Osteoblast (primary cell): ENCODE measurements around the gene RNF168. TPM values are rescaled to one million over a fixed set of nuclear protein-coding genes. Genes with fewer than 3 reads are reported as not detected.
"Not testable (repeated sequence)": the region's sequence is repeated elsewhere in the genome, so short reads cannot be mapped to it uniquely, and the experiment has no call there.

ENCODE experiments used
- DNase-seq: peaks from one replicate; pipeline ENCODE4 v3.0.0; 2011; ENCODE audit warnings: low spot score, mixed read lengths; ENCODE audit not compliant: insufficient read length; ENCODE audit errors: missing footprints
- H2AFZ ChIP-seq: 2 replicates; pipeline ENCODE4 v1.6.0; 2011; ENCODE audit warnings: mild to moderate bottlenecking, low read length
- H3K27ac ChIP-seq: 2 replicates; pipeline ENCODE4 v1.5.1; 2011; ENCODE audit warnings: mild to moderate bottlenecking, low read depth, low read length, moderate library complexity
- H3K27me3 ChIP-seq: 2 replicates; pipeline ENCODE4 v1.6.0; 2012; ENCODE audit warnings: mild to moderate bottlenecking, control low read depth, inconsistent platforms, low read length, moderate library complexity; ENCODE audit not compliant: insufficient read depth
- H3K36me3 ChIP-seq: 2 replicates; pipeline ENCODE4 v1.5.1; 2011; ENCODE audit warnings: mild to moderate bottlenecking, low read length, control low read depth, moderate library complexity; ENCODE audit not compliant: insufficient read depth
- H3K4me1 ChIP-seq: 2 replicates; pipeline ENCODE4 v1.5.1; 2011; ENCODE audit warnings: mild to moderate bottlenecking, low read length, control low read depth, moderate library complexity; ENCODE audit not compliant: insufficient read depth
- H3K4me2 ChIP-seq: 2 replicates; pipeline ENCODE4 v1.6.0; 2011; ENCODE audit warnings: mild to moderate bottlenecking, low read length; ENCODE audit not compliant: insufficient read depth
- H3K4me3 ChIP-seq: fragments of 200-600 bp; sonication (generic); 3 replicates; pipeline ENCODE4 v1.5.1; 2012; ENCODE audit warnings: mild to moderate bottlenecking, low read length, inconsistent platforms; ENCODE audit not compliant: insufficient read depth
- H3K79me2 ChIP-seq: 2 replicates; pipeline ENCODE4 v1.6.0; 2012; ENCODE audit warnings: mild to moderate bottlenecking, low read length, control low read depth, inconsistent platforms; ENCODE audit not compliant: insufficient read depth
- H3K9me3 ChIP-seq: 2 replicates; pipeline ENCODE4 v1.5.1; 2011; ENCODE audit warnings: low read depth, low read length, control low read depth
- H4K20me1 ChIP-seq: 2 replicates; pipeline ENCODE4 v1.6.0; 2012; ENCODE audit warnings: mild to moderate bottlenecking, low read length, control low read depth; ENCODE audit not compliant: insufficient read depth
- total RNA-seq: library from RNA; depleted of rRNA; stranded (reverse); fragments of >200 nt; gene quantifications from 2 replicates; pipeline ENCODE4 v1.2.3, GENCODE V29; 2012
- TF ChIP-seq, protein P1 (sequence below): IDR thresholded peaks from 2 replicates; pipeline ENCODE4 v1.5.1; 2011; ENCODE audit warnings: mild to moderate bottlenecking, low read depth, low read length, moderate library complexity; ENCODE audit errors: extremely low read depth

The RNF168 gene
- total RNA-seq, 1 donor = 21.7 TPM

GRCh38 chr3:196486263-196486662, 17.3 kb downstream of the RNF168 start:
- Histone ChIP-seq H3K79me2 (peaks cover 33% of the 10 kb centered on the region), H3K36me3 (peaks cover 63% of the 10 kb centered on the region), H3K9me3 (no peaks in the 10 kb centered on the region), H3K27me3 (no peaks in the 10 kb centered on the region), H4K20me1 (peaks cover 7% of the 10 kb centered on the region), H3K4me2 (no peak overlapping the region), H3K4me1 (no peaks in the 10 kb centered on the region), H3K4me3 (no peak overlapping the region), H2AFZ (no peak overlapping the region), H3K27ac (no peak overlapping the region)
- DNase-seq = no peak
- TF ChIP-seq, protein P1, sequence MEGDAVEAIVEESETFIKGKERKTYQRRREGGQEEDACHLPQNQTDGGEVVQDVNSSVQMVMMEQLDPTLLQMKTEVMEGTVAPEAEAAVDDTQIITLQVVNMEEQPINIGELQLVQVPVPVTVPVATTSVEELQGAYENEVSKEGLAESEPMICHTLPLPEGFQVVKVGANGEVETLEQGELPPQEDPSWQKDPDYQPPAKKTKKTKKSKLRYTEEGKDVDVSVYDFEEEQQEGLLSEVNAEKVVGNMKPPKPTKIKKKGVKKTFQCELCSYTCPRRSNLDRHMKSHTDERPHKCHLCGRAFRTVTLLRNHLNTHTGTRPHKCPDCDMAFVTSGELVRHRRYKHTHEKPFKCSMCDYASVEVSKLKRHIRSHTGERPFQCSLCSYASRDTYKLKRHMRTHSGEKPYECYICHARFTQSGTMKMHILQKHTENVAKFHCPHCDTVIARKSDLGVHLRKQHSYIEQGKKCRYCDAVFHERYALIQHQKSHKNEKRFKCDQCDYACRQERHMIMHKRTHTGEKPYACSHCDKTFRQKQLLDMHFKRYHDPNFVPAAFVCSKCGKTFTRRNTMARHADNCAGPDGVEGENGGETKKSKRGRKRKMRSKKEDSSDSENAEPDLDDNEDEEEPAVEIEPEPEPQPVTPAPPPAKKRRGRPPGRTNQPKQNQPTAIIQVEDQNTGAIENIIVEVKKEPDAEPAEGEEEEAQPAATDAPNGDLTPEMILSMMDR = peak; percentile 31

- TF ChIP-seq, protein P1 = no peak
- no peak overlapping the region for H2AFZ ChIP-seq
- H3K27me3 ChIP-seq = no peaks in the 10 kb centered on the region
- H3K36me3 ChIP-seq = peaks cover 65% of the 10 kb centered on the region
- H3K79me2 ChIP-seq = no peaks in the 10 kb centered on the region
- H3K4me1 ChIP-seq = no peaks in the 10 kb centered on the region
- DNase-seq = no peak
- no peak overlapping the region for H3K4me3 ChIP-seq
- H4K20me1 ChIP-seq = no peaks in the 10 kb centered on the region
- H3K4me2 ChIP-seq = no peak overlapping the region
- no peak overlapping the region for H3K27ac ChIP-seq
- H3K9me3 ChIP-seq = no peaks in the 10 kb centered on the region
Measured at GRCh38 chr3:196477678-196478077, 25.9 kb downstream of the RNF168 start.

DNA sequence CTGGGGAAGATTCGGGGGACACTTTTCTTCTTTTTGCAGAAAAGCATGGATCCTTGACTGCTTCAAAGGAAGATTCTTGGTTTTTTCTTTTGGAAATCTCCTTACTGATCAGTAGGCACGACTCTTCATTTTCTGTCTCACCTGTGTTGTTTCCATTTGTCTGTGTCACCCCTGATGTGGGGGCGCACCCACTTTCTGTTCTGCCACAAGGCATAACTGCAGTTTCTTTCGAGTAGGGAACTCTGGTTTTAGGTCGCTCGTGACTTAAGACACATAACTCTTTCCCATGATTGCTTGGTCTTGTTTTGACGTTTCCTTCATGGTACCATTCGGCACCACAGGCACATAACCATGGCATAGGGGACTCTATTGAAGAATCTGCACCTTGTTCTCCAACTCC, 31.3 kb downstream of the RNF168 start:
- Histone ChIP-seq H3K79me2 (peaks cover 7% of the 10 kb centered on the region), H3K4me1 (peaks cover 2% of the 10 kb centered on the region), H3K27me3 (no peaks in the 10 kb centered on the region), H3K4me2 (no peak overlapping the region), H2AFZ (no peak overlapping the region), H3K36me3 (peaks cover 53% of the 10 kb centered on the region), H3K27ac (no peak overlapping the region), H4K20me1 (no peaks in the 10 kb centered on the region), H3K9me3 (no peaks in the 10 kb centered on the region), H3K4me3 (no peak overlapping the region)
- DNase-seq = no peak
- TF ChIP-seq, protein P1 = no peak

- no peak overlapping the region for H3K27ac ChIP-seq
- H2AFZ ChIP-seq = no peak overlapping the region
- no peak overlapping the region for H3K4me2 ChIP-seq
- H3K36me3 ChIP-seq = peaks cover 46% of the 10 kb centered on the region
- H3K79me2 ChIP-seq = peaks cover 7% of the 10 kb centered on the region
- TF ChIP-seq, protein P1 = no peak
- H3K4me3 ChIP-seq = no peak overlapping the region
- H3K27me3 ChIP-seq = no peaks in the 10 kb centered on the region
- no peak for DNase-seq
- no peaks in the 10 kb centered on the region for H4K20me1 ChIP-seq
- peaks cover 2% of the 10 kb centered on the region for H3K4me1 ChIP-seq
- no peaks in the 10 kb centered on the region for H3K9me3 ChIP-seq
Measured at GRCh38 chr3:196471551-196471950, 32.0 kb downstream of the RNF168 start.

DNA sequence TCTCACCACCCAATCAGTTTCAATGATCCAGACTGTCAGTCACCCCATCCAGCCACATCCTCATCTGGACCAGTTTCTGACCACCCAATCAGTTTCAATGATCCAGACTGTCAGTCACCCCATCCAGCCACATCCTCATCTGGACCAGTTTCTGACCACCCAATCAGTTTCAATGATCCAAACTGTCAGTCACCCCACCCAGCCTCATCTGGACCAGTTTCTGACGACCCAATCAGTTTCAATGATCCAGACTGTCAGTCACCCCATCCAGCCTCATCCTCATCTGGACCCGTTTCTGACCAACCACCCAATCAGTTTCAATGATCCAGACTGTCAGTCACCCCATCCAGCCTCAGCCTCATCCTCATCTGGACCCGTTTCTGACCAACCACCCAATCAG, 33.4 kb downstream of the RNF168 start:
- not testable (repeated sequence) for H3K4me3 ChIP-seq, H3K4me1 ChIP-seq, H3K9me3 ChIP-seq, H3K79me2 ChIP-seq, H4K20me1 ChIP-seq, H3K4me2 ChIP-seq, DNase-seq, H3K27ac ChIP-seq, H2AFZ ChIP-seq, H3K27me3 ChIP-seq
- H3K36me3 ChIP-seq = peaks cover 44% of the 10 kb centered on the region
